ENCODE results near the gene ZFP36L1.

DNA sequence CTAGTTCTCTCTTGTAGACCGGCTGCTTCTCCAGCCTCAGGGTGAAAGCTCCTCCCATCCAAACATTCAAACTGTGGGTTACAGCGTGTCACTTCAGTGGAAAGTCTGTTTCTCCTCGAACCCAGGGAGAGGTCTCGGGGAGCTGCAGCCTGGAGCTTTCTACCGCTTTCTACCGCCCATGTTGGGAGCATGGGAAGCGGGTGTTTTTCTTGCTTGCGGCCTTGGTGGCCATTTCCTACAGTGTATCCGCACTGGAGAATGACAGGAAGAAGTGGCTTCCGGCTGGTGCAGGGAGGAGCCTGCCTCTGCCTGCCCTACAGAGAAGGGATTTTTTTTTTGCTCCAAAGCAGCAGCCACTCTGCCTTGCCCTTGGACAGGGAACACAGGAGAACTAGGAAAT lies 21.2 kb downstream of the ZFP36L1 start:
- TF ChIP-seq, protein P1, sequence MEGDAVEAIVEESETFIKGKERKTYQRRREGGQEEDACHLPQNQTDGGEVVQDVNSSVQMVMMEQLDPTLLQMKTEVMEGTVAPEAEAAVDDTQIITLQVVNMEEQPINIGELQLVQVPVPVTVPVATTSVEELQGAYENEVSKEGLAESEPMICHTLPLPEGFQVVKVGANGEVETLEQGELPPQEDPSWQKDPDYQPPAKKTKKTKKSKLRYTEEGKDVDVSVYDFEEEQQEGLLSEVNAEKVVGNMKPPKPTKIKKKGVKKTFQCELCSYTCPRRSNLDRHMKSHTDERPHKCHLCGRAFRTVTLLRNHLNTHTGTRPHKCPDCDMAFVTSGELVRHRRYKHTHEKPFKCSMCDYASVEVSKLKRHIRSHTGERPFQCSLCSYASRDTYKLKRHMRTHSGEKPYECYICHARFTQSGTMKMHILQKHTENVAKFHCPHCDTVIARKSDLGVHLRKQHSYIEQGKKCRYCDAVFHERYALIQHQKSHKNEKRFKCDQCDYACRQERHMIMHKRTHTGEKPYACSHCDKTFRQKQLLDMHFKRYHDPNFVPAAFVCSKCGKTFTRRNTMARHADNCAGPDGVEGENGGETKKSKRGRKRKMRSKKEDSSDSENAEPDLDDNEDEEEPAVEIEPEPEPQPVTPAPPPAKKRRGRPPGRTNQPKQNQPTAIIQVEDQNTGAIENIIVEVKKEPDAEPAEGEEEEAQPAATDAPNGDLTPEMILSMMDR (IDR thresholded peaks at IDR 0.05 in 2 of 3, conservative IDR thresholded peaks at IDR 0.05 in 1 of 3; ENCODE audit: control insufficient read depth in 2 of 3, extremely low read depth in 1 of 3, insufficient read depth in 1 of 3, low read depth in 3 of 3, low read length in 3 of 3), result no peak
- TF ChIP-seq SIN3A (IDR thresholded peaks at IDR 0.05; ENCODE audit: low read depth, low read length) (no peak), KDM1A (IDR thresholded peaks at IDR 0.05; ENCODE audit: borderline replicate concordance) (no peak), GABPA (IDR thresholded peaks at IDR 0.05; ENCODE audit: low read depth) (no peak), SMC3 (IDR thresholded peaks at IDR 0.05; ENCODE audit: borderline replicate concordance, low read length) (no peak), BACH1 (IDR thresholded peaks at IDR 0.05; ENCODE audit: borderline replicate concordance) (no peak), RFX5 (IDR thresholded peaks at IDR 0.05; ENCODE audit: low read depth, low read length) (no peak), EP300 (IDR thresholded peaks at IDR 0.05; ENCODE audit: borderline replicate concordance in 1 of 2, control insufficient read depth in 1 of 2, low read depth in 2 of 2, low read length in 2 of 2) (no peak), ATF7 (IDR thresholded peaks at IDR 0.05; ENCODE audit: low read depth) (no peak), POLR2A (IDR thresholded peaks at IDR 0.05; ENCODE audit: low read depth, low read length) (no peak)
- TF ChIP-seq, protein P2, sequence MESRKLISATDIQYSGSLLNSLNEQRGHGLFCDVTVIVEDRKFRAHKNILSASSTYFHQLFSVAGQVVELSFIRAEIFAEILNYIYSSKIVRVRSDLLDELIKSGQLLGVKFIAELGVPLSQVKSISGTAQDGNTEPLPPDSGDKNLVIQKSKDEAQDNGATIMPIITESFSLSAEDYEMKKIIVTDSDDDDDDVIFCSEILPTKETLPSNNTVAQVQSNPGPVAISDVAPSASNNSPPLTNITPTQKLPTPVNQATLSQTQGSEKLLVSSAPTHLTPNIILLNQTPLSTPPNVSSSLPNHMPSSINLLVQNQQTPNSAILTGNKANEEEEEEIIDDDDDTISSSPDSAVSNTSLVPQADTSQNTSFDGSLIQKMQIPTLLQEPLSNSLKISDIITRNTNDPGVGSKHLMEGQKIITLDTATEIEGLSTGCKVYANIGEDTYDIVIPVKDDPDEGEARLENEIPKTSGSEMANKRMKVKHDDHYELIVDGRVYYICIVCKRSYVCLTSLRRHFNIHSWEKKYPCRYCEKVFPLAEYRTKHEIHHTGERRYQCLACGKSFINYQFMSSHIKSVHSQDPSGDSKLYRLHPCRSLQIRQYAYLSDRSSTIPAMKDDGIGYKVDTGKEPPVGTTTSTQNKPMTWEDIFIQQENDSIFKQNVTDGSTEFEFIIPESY (IDR thresholded peaks at IDR 0.05), result no peak
- TF ChIP-seq, protein P3, sequence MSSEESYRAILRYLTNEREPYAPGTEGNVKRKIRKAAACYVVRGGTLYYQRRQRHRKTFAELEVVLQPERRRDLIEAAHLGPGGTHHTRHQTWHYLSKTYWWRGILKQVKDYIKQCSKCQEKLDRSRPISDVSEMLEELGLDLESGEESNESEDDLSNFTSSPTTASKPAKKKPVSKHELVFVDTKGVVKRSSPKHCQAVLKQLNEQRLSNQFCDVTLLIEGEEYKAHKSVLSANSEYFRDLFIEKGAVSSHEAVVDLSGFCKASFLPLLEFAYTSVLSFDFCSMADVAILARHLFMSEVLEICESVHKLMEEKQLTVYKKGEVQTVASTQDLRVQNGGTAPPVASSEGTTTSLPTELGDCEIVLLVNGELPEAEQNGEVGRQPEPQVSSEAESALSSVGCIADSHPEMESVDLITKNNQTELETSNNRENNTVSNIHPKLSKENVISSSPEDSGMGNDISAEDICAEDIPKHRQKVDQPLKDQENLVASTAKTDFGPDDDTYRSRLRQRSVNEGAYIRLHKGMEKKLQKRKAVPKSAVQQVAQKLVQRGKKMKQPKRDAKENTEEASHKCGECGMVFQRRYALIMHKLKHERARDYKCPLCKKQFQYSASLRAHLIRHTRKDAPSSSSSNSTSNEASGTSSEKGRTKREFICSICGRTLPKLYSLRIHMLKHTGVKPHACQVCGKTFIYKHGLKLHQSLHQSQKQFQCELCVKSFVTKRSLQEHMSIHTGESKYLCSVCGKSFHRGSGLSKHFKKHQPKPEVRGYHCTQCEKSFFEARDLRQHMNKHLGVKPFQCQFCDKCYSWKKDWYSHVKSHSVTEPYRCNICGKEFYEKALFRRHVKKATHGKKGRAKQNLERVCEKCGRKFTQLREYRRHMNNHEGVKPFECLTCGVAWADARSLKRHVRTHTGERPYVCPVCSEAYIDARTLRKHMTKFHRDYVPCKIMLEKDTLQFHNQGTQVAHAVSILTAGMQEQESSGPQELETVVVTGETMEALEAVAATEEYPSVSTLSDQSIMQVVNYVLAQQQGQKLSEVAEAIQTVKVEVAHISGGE (CRISPR knock-in tag; IDR thresholded peaks at IDR 0.05), result no peak
- TF ChIP-seq, protein P4, sequence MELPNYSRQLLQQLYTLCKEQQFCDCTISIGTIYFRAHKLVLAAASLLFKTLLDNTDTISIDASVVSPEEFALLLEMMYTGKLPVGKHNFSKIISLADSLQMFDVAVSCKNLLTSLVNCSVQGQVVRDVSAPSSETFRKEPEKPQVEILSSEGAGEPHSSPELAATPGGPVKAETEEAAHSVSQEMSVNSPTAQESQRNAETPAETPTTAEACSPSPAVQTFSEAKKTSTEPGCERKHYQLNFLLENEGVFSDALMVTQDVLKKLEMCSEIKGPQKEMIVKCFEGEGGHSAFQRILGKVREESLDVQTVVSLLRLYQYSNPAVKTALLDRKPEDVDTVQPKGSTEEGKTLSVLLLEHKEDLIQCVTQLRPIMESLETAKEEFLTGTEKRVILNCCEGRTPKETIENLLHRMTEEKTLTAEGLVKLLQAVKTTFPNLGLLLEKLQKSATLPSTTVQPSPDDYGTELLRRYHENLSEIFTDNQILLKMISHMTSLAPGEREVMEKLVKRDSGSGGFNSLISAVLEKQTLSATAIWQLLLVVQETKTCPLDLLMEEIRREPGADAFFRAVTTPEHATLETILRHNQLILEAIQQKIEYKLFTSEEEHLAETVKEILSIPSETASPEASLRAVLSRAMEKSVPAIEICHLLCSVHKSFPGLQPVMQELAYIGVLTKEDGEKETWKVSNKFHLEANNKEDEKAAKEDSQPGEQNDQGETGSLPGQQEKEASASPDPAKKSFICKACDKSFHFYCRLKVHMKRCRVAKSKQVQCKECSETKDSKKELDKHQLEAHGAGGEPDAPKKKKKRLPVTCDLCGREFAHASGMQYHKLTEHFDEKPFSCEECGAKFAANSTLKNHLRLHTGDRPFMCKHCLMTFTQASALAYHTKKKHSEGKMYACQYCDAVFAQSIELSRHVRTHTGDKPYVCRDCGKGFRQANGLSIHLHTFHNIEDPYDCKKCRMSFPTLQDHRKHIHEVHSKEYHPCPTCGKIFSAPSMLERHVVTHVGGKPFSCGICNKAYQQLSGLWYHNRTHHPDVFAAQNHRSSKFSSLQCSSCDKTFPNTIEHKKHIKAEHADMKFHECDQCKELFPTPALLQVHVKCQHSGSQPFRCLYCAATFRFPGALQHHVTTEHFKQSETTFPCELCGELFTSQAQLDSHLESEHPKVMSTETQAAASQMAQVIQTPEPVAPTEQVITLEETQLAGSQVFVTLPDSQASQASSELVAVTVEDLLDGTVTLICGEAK (IDR thresholded peaks at IDR 0.05; ENCODE audit: borderline replicate concordance), result no peak

Measured in GM12878 (cell line).